ENCODE results near the gene BGN.

BGN gene

DNA sequence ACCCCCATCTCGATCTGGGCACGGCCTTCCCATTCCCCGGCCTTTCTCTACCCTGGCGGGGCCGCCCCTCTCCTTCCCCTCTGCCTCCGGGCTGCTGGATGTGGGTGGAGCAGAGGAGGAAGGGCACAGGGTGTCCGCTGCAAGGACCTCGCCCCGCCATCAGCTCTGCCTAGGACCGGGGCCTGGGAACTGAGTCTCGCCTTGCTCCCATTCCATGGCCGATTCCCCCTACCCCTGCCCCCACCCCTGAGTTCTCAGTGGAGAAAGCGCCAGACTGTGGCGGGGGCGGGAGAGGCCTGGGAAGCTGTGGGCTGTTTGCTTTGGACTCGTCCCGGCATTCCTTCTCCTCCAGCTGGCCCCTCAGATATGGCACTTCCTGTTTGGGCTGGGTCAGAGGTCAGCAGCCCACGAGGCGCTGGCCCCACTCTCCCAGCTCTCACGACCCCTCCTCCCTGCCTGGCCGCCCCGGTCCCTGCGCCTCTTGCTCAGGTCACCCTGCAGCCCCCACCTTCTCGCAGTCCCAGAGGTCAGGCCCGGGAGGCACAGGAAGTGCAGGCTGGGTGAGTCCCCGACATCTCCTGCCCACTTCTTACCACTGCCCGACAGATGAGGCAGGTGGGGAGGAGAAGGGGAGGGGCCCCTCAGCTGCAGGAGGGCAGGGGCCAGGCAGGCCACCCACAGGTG lies 6.4 kb upstream of the BGN start:
- no peak overlapping the region for H3K4me3 Mint-ChIP-seq
- no peak overlapping the region for H3K27ac Mint-ChIP-seq
- no peaks in the 10 kb centered on the region for H3K9me3 Mint-ChIP-seq (ENCODE audit: low read depth)
- no peaks in the 10 kb centered on the region for H3K36me3 Mint-ChIP-seq
- no peaks in the 10 kb centered on the region for H3K4me1 Mint-ChIP-seq (ENCODE audit: low read depth)
- no peaks in the 10 kb centered on the region for H3K27me3 Mint-ChIP-seq

DNA sequence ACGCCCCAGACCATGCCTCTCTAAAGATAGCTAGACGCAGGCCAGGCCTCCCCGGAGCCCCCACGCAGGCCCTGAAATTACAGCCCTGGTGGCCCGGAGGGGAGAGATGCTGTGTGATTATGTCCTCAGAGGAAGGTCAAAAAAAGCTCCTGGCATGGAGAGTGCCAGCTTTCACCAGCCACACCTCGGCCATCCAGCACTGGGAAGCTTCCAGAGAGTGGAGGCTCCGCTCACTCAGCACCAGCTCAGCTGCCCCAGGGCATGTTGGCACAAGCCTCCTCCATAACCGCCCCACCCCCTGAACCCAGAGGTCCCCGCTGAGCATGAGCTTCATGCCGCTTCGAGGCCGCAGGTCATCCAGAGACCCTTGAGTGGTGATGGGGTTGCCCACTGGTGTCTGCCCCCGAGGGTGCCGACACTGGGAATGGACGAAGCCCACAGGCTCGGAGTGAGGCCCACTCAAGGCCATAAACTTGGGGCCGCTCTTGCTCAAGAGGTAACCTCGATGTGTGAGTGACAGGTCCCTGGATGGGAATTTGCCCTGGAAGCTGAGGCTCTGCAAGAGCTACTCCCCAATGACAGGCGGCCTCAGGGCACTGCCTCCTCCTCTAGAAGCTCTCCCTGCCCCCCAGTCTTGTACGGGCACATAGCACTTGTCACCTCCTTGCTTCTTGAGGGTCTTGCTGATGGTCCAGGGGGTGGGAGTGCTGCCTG lies 4.4 kb upstream of the BGN start:
- no peaks in the 10 kb centered on the region for H3K27me3 Mint-ChIP-seq
- no peak overlapping the region for H3K4me3 Mint-ChIP-seq
- no peaks in the 10 kb centered on the region for H3K36me3 Mint-ChIP-seq
- H3K27ac Mint-ChIP-seq = no peak overlapping the region
- H3K4me1 Mint-ChIP-seq (ENCODE audit: low read depth) = no peaks in the 10 kb centered on the region
- no peaks in the 10 kb centered on the region for H3K9me3 Mint-ChIP-seq (ENCODE audit: low read depth)

DNA sequence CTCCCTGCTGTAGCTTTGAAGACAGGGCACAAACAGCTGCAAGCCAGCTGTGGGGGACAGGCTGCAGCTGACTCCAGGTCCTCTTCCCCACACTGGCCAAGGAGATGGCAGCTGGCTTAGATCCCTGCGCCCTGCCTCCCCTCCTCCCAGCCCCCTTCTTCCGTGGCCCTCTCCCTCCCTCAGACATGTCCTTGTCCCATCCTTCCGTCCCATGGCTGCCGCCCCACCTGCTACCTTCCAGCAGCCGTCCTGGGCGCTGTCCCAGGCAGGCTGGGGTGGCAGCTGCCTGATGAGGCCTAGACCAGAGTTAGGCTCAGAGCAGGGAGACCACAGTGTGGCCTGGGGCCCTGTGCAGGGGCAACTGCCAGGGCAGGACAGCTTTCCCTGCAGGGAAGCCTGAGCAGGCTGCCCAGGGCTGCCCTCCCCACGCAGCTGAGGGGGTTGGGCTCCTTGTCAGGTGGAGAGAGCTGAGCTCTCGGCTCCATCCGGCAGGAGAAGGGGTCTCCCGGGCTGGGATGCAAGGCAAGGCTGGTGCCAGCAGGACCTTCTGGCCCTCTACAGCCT lies 3.3 kb upstream of the BGN start:
- H3K4me3 Mint-ChIP-seq = no peak overlapping the region
- no peaks in the 10 kb centered on the region for H3K4me1 Mint-ChIP-seq (ENCODE audit: low read depth)
- no peak overlapping the region for H3K27ac Mint-ChIP-seq
- no peaks in the 10 kb centered on the region for H3K36me3 Mint-ChIP-seq
- H3K27me3 Mint-ChIP-seq = no peaks in the 10 kb centered on the region
- H3K9me3 Mint-ChIP-seq (ENCODE audit: low read depth) = no peaks in the 10 kb centered on the region

DNA sequence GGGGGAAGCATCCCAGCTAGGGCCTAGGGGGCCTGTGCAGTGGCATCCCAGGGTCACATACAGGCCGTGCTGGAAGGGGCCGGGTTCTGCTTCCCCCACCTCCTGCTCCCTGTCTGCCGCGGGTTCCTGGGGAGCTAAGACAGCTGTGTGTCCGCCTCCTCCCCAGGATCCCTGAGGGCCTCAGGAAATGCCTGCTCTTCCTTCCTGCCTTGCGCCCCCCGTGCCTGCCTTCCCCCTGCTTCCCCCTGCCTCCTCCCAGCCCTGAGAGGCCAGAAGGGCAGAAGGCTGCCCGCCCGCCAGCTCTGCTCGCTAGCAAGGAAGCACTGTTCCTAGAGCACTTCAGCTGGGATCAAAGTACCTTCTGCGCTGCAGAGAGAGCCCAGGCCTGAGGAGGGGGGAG lies 2.9 kb upstream of the BGN start:
- no peaks in the 10 kb centered on the region for H3K36me3 Mint-ChIP-seq
- H3K9me3 Mint-ChIP-seq (ENCODE audit: low read depth) = no peaks in the 10 kb centered on the region
- no peak overlapping the region for H3K27ac Mint-ChIP-seq
- H3K27me3 Mint-ChIP-seq = no peaks in the 10 kb centered on the region
- H3K4me3 Mint-ChIP-seq = no peak overlapping the region
- H3K4me1 Mint-ChIP-seq (ENCODE audit: low read depth) = no peaks in the 10 kb centered on the region

DNA sequence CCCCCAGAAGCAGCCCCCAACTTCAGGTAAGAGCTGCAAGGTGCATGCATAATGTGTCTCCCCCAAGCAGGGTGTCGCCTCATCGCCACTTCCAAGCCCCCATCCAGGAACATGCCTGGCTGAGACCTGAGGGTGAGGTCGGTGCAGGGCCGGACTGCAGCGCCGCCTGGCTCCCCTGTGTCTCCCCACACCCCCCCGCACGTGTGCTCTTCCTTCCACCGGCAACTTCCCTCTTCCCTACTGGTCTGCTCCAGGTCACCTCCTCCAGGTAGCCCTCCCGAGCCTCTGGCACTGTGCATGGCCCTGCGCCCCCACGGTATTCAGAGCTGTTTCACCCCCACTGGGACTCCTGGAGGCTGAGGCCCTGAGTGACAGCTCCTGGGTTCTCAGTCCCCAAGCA lies 2.2 kb upstream of the BGN start:
- Mint-ChIP-seq H3K27ac (no peak overlapping the region), H3K4me3 (no peak overlapping the region), H3K36me3 (no peaks in the 10 kb centered on the region), H3K9me3 (ENCODE audit: low read depth) (no peaks in the 10 kb centered on the region), H3K4me1 (ENCODE audit: low read depth) (no peaks in the 10 kb centered on the region), H3K27me3 (no peaks in the 10 kb centered on the region)

DNA sequence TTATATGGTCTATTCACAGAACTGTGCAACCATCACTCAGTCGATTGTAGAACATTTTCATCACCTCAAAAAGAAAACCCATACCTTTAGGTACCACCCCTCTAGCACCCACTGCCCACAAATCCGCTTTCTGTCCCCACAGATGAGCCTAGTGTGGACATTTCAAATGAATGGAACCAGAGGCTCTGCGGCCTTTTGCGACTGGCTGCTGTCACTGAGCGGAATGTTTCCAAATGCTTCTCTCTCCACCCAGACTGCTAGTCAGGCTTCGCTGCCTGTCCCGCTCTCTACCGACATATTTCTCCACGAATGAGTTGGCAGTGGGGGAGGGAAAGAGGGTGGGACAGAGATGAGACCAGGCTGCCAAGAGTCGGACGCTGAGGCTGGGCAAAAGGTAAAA lies 1.7 kb upstream of the BGN start:
- Mint-ChIP-seq H3K4me3 (no peak overlapping the region), H3K9me3 (ENCODE audit: low read depth) (no peaks in the 10 kb centered on the region), H3K4me1 (ENCODE audit: low read depth) (no peaks in the 10 kb centered on the region), H3K27ac (no peak overlapping the region), H3K36me3 (no peaks in the 10 kb centered on the region), H3K27me3 (no peaks in the 10 kb centered on the region)

DNA sequence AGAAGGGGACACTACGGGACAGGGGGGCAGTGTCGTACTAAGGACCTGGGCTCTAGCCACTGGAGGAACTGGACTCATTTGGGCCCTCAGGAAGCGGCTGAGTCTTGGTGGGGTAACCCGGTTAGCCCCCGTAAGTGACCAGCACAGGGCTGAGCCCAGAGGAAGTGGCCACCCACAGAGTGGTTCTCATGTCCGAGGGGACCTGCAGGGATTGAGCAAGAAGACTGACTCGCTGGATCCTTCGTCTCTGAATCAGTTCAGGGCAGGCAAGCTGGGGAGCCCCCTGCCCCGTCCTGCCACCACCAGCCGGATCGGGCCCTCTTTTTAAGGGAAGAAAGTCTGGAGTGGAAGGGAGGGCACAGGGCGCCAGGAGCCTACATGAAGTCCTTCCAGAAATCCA lies 719 bp upstream of the BGN start:
- no peaks in the 10 kb centered on the region for H3K36me3 Mint-ChIP-seq
- H3K27ac Mint-ChIP-seq = no peak overlapping the region
- no peak overlapping the region for H3K4me3 Mint-ChIP-seq
- no peaks in the 10 kb centered on the region for H3K4me1 Mint-ChIP-seq (ENCODE audit: low read depth)
- no peaks in the 10 kb centered on the region for H3K27me3 Mint-ChIP-seq
- no peaks in the 10 kb centered on the region for H3K9me3 Mint-ChIP-seq (ENCODE audit: low read depth)

DNA sequence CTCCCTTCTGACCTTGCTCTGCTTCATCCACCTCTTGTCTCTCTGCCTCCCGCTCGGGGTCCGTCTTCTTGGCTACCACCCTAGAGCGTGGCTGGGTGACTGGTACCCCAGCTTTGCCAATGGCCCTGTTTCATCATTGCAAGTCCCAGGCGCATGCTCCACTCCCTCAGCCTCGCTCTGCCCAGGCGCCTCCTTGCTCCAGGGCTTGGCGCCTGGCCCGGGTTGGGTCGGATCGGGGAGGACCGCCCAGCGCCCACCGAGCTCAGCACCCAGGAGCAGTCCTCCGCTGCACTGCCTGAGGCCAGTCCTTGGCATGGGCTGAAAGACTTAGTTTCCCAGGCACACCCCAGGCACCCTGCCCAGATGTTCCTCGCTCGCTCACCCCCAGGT lies 577 bp downstream of the BGN start:
- H3K9me3 Mint-ChIP-seq (ENCODE audit: low read depth) = no peaks in the 10 kb centered on the region
- H3K36me3 Mint-ChIP-seq = no peaks in the 10 kb centered on the region
- H3K27ac Mint-ChIP-seq = no peak overlapping the region
- no peaks in the 10 kb centered on the region for H3K27me3 Mint-ChIP-seq
- no peak overlapping the region for H3K4me3 Mint-ChIP-seq
- no peaks in the 10 kb centered on the region for H3K4me1 Mint-ChIP-seq (ENCODE audit: low read depth)

DNA sequence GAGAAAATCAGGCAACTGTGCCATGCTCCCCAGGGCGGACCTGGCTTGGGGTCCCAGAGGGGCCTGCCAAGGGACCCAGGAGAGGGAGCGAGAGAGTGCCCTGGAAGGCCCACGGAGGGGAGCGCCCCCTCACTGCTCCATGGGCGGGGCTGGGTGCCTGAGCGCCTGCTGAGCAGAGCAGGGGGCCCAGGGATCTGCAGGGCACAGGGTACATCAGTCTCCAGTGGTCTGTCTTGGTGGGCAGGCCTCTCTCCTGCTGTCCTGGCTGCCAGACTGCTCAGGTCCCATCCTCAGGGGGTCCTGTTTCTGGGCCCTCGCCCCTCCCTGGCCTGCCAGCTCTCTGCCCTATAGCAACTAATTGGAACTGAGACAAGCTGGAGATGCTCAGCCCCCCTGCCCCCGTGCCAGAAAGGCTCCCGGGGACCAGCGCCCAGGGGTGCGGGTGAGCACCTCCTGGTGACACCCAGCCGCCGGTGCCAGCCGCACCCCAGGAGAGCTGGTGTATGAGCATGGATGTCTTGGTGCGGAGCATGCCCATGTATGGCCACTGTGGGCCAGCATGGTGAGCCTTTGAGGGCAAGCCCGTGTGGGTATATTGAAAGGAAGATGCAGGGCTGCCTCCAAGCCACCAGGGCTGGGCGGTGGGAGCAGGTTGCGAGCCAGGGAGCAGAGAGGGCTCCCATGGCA lies 1.3 kb downstream of the BGN start:
- Mint-ChIP-seq H3K4me3 (no peak overlapping the region), H3K27me3 (no peaks in the 10 kb centered on the region), H3K9me3 (ENCODE audit: low read depth) (no peaks in the 10 kb centered on the region), H3K4me1 (ENCODE audit: low read depth) (no peaks in the 10 kb centered on the region), H3K36me3 (no peaks in the 10 kb centered on the region), H3K27ac (no peak overlapping the region)

DNA sequence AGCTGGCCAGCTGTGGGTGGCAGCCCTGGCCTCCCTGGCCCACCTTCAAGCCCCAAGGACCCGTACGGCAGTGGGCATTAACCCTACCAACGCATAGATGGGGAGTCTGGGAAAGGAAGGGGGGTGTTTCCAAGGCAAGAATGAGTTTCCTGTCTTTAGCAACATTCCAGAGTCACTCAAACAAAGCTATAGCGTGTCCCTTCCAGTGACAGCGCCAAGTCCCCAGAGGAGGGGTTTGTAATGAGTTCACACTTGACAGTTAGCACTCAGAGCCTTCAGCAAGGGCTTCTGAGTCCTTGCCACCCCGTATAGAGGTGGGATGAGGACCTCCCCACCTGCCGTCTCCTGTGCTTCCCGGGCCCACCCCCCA lies 1.8 kb downstream of the BGN start:
- no peaks in the 10 kb centered on the region for H3K27me3 Mint-ChIP-seq
- H3K27ac Mint-ChIP-seq = no peak overlapping the region
- H3K36me3 Mint-ChIP-seq = no peaks in the 10 kb centered on the region
- no peak overlapping the region for H3K4me3 Mint-ChIP-seq
- no peaks in the 10 kb centered on the region for H3K4me1 Mint-ChIP-seq (ENCODE audit: low read depth)
- no peaks in the 10 kb centered on the region for H3K9me3 Mint-ChIP-seq (ENCODE audit: low read depth)

DNA sequence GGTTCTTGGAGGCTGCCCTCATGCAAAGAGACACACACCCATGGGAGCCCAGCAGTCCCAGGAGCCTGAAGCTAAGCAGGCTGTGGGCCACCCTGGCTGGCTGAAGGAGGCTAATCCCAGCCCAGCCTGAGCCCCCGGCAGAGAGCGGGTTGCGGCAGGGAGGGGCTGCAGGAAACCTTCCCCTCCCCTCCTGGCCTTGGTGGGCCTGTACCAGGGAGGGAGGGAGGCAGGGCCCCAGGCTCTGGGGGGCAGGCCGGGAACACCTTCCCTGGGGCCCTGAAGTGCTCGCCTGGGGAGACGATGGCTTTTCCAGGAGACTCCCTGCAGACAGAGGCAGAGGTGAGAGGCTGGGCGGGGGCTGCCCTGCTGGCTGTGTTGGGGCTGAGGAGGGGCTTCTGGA lies 3.7 kb downstream of the BGN start:
- Mint-ChIP-seq H3K36me3 (no peaks in the 10 kb centered on the region), H3K9me3 (ENCODE audit: low read depth) (no peaks in the 10 kb centered on the region), H3K27me3 (no peaks in the 10 kb centered on the region), H3K4me3 (no peak overlapping the region), H3K4me1 (ENCODE audit: low read depth) (no peaks in the 10 kb centered on the region), H3K27ac (no peak overlapping the region)

DNA sequence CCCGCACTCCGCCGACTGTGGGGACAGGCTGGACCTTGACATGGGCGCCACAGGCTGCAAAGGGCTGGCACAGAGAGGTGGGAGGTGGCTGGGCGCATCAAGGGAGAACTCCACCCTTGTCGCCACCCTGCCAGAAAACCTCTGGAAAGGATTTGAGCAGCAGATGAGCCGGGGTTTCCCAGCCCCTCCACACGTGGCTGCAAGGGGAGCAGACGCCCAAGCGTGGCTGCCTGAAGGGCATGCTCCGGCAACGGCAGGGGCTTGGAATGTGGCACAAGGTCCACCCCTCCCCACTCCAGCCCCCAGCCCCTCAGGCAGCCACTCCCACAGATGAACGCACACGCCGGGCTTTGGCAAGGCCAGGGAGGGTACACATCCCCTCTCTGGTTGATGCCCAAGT lies 4.6 kb downstream of the BGN start:
- Mint-ChIP-seq H3K27ac (no peak overlapping the region), H3K27me3 (no peaks in the 10 kb centered on the region), H3K4me1 (ENCODE audit: low read depth) (no peaks in the 10 kb centered on the region), H3K36me3 (no peaks in the 10 kb centered on the region), H3K9me3 (ENCODE audit: low read depth) (no peaks in the 10 kb centered on the region), H3K4me3 (no peak overlapping the region)

DNA sequence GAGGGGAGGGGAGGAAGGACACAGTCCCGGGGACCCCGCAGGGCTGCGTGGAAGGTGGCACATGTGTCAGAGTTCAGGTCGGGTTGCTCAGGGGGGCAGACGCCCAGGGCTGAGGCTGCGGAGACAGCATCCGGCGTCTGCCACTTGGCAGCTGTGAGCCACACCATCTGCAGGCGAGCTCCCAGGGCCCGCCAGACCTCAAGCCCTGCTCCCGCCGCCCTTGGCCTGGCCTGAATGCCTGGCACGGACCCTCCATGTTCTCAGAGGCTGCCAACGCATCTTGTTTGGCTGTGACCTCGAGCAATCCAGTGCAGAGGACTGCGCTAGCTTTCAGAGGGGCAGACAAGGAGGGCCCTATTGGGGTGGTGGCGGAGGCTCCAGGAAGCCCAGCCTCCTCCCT lies 5.1 kb downstream of the BGN start:
- Mint-ChIP-seq H3K36me3 (no peaks in the 10 kb centered on the region), H3K4me3 (no peak overlapping the region), H3K27me3 (no peaks in the 10 kb centered on the region), H3K9me3 (ENCODE audit: low read depth) (no peaks in the 10 kb centered on the region), H3K27ac (no peak overlapping the region), H3K4me1 (ENCODE audit: low read depth) (no peaks in the 10 kb centered on the region)

DNA sequence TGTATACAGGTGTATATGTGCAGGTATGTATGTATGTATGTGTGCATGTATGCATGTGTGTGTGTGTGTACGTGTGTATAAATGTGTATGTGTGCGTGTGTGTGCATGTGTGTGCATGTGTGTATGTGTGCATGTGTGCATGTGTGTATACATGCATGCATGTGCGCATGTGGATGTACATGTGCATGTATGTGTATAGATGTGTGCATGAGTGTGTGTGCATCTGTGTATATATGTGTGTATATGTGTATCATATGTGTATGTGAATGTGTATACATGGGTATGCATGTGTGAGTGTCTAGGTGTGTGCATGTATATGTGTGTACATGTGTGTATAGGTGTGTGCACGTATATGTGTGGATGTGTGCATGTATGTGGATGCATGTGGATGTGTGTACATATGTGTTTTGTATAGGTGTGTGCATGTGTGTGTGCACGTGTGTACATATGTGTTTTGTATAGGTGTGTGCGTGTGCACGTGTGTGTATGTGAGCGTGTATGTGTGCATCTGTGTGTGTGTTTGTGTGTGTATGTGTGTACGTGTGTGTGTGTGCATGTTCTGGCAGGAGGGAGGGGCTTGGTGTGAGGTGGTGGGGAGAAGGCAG lies 6.0 kb downstream of the BGN start:
- Mint-ChIP-seq H3K9me3 (ENCODE audit: low read depth) (no peaks in the 10 kb centered on the region), H3K27me3 (no peaks in the 10 kb centered on the region), H3K27ac (no peak overlapping the region), H3K4me1 (ENCODE audit: low read depth) (no peaks in the 10 kb centered on the region), H3K36me3 (no peaks in the 10 kb centered on the region), H3K4me3 (no peak overlapping the region)

DNA sequence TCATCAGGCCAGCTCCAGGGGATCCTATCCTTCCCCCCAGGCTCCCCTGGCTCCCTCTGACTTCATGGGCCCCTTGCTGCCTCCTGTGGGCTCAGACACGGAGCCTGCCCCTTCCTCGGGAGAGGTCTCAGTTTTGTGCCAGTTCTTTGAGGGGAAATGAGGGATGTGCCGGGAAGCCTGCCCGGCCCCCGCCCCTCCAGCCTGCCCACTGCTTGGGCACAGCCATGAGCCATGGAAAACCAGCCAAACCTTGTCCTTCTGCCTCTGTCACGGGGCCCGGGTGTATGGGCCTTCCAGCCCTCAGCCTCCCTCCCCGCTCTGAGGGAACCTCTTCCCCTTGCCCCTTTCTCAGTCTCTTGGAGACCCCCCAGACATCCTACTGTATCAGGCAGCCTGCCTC lies 6.8 kb downstream of the BGN start:
- Mint-ChIP-seq H3K27me3 (no peaks in the 10 kb centered on the region), H3K4me3 (no peak overlapping the region), H3K4me1 (ENCODE audit: low read depth) (no peaks in the 10 kb centered on the region), H3K9me3 (ENCODE audit: low read depth) (no peaks in the 10 kb centered on the region), H3K27ac (no peak overlapping the region), H3K36me3 (no peaks in the 10 kb centered on the region)
